ENCODE data around the gene ANO6.

GRCh38 chr12:45192707-45193106 lies 23.2 kb upstream of the ANO6 start:
- TF ChIP-seq TAF1 (IDR thresholded peaks at IDR 0.05; ENCODE audit: low read depth) (no peak), SMC3 (conservative IDR thresholded peaks at IDR 0.05; ENCODE audit: poor library complexity) (no peak), CTCF (IDR thresholded peaks at IDR 0.05; ENCODE audit: poor library complexity, severe bottlenecking) (no peak), EP300 (conservative IDR thresholded peaks at IDR 0.05; ENCODE audit: poor library complexity, severe bottlenecking) (no peak), POLR2AphosphoS5 (IDR thresholded peaks at IDR 0.05) (no peak), REST (IDR thresholded peaks at IDR 0.05; ENCODE audit: borderline replicate concordance) (no peak), RAD21 (conservative IDR thresholded peaks at IDR 0.05) (no peak), EZH2 (IDR thresholded peaks at IDR 0.05; ENCODE audit: borderline replicate concordance, insufficient read depth, low read length, poor library complexity, severe bottlenecking) (no peak)
